Caco-2 (cell line): Measurements from ENCODE around the gene ENOX1. TPM values are rescaled to one million over a fixed set of nuclear protein-coding genes. Genes with fewer than 3 reads are reported as not detected.
A peak's percentile ranks its signal among the peaks of the same experiment; 100 is the strongest.

Experiments used
- BruUV-seq: library from RNA; stranded (reverse); fragments of 400-500 nt; replicated peaks from 2 replicates; lab custom pipeline; 2021; lab: Mats Ljungman, UMichigan
- CTCF ChIA-PET: fragments of 300-600 bp; sonication (Branson Sonifier 250); formaldehyde crosslinking; loops from one replicate; lab custom pipeline; 2022; ENCODE audit warnings: antibody characterized with exemption; lab: Charles Lee
- POLR2A ChIA-PET: fragments of 300-600 bp; sonication (Branson Sonifier 250); formaldehyde crosslinking; loops from one replicate; lab custom pipeline; 2022; ENCODE audit warnings: antibody characterized with exemption; lab: Charles Lee
- DNase-seq, 2 experiments: peaks; one replicate each; pipeline versions ENCODE4 v3.0.0 to v3.0.0-alpha.2; 2020 to 2022
- H3K27me3 ChIP-seq: replicated peaks from 2 replicates; pipeline ENCODE4 v1.6.0; 2011; ENCODE audit warnings: low read length; ENCODE audit not compliant: control insufficient read depth, insufficient read depth
- H3K36me3 ChIP-seq: 2 replicates; pipeline ENCODE4 v1.5.1; 2011; ENCODE audit warnings: low read length; ENCODE audit not compliant: control insufficient read depth, insufficient read depth
- H3K4me1 ChIP-seq: fragments of 250-450 bp; sonication (Bioruptor Pico); 2 replicates; pipeline ENCODE4 v1.5.1; 2020; ENCODE audit warnings: mild to moderate bottlenecking
- H3K4me3 ChIP-seq: 2 replicates; pipeline ENCODE4 v1.5.1; 2011; ENCODE audit warnings: low read depth, mild to moderate bottlenecking, control low read depth, low read length
- H3K9me3 ChIP-seq: fragments of 250-450 bp; sonication (Bioruptor Pico); 2 replicates; pipeline ENCODE4 v1.5.1; 2020; ENCODE audit warnings: mild to moderate bottlenecking, moderate library complexity
- H3K27ac Mint-ChIP-seq: one replicate; pipeline ENCODE4 v1.8.0; 2022; ENCODE audit warnings: mixed read lengths; ENCODE audit not compliant: unreplicated experiment
- H3K27me3 Mint-ChIP-seq: one replicate; pipeline ENCODE4 v1.8.0; 2022; ENCODE audit warnings: mixed read lengths; ENCODE audit not compliant: insufficient read depth, unreplicated experiment
- H3K36me3 Mint-ChIP-seq: one replicate; pipeline ENCODE4 v1.8.0; 2022; ENCODE audit warnings: mild to moderate bottlenecking, mixed read lengths; ENCODE audit not compliant: insufficient read depth, unreplicated experiment
- H3K4me1 Mint-ChIP-seq: one replicate; pipeline ENCODE4 v1.8.0; 2022; ENCODE audit warnings: low read depth, mixed read lengths; ENCODE audit not compliant: unreplicated experiment
- H3K4me3 Mint-ChIP-seq: one replicate; pipeline ENCODE4 v1.8.0; 2022; ENCODE audit warnings: mild to moderate bottlenecking, moderate library complexity, mixed read lengths; ENCODE audit not compliant: unreplicated experiment
- H3K9me3 Mint-ChIP-seq: one replicate; pipeline ENCODE4 v1.8.0; 2022; ENCODE audit warnings: mixed read lengths; ENCODE audit not compliant: unreplicated experiment
- CTCF ChIP-seq, 2 experiments: fragments of 200-600 bp in 1 of 2; IDR thresholded peaks; 1 replicate in 1 of 2; 2 replicates in 1 of 2; pipeline versions ENCODE4 v1.5.1 to v1.8.0; 2011 to 2022; ENCODE audit warnings: antibody characterized with exemption in 1 of 2, control low read depth in 1 of 2, inconsistent platforms in 1 of 2, low read depth in 1 of 2, low read length in 1 of 2, mild to moderate bottlenecking in 1 of 2, moderate library complexity in 1 of 2; ENCODE audit not compliant: insufficient read depth in 1 of 2, severe bottlenecking in 1 of 2, unreplicated experiment in 1 of 2
- intact Hi-C: fragments of 100-400 bp; cut with micrococcal nuclease; formaldehyde crosslinking; loops from one replicate; pipeline ENCODE4 v1.10.0; 2022; ENCODE audit not compliant: unreplicated experiment
- total RNA-seq: library from RNA; stranded (reverse); gene quantifications from 2 replicates; pipeline ENCODE4 v1.2.3, GENCODE V29; 2022

ENOX1 gene
- total RNA-seq, 1 experiment from 2014 or later, result 9.1 TPM

- intact Hi-C loops, result loop anchor here (2.0 kb wide), 1 partner anchor 22 kb away; no protein-coding TSS in a partner anchor
- ChIA-PET CTCF (no interaction called here), POLR2A (no interaction called here)
- Histone ChIP-seq H3K36me3 (no peaks in the 10 kb centered on the region), H3K9me3 (no peaks in the 10 kb centered on the region), H3K4me1 (peaks cover 24% of the 10 kb centered on the region), H3K27me3 (no peaks in the 10 kb centered on the region), H3K4me3 (no peak overlapping the region)
- H3K27me3 Mint-ChIP-seq, result no peaks in the 10 kb centered on the region
- peaks cover 17% of the 10 kb centered on the region for H3K4me1 Mint-ChIP-seq
- H3K27ac Mint-ChIP-seq, result no peak overlapping the region
- H3K4me3 Mint-ChIP-seq, result no peak overlapping the region
- no peaks in the 10 kb centered on the region for H3K36me3 Mint-ChIP-seq
- TF ChIP-seq CTCF (IDR thresholded peaks at IDR 0.05; ENCODE audit: insufficient read depth in 1 of 2, low read depth in 1 of 2, low read length in 1 of 2, severe bottlenecking in 1 of 2, unreplicated experiment in 1 of 2), result no peak
- BruUV-seq, result no TSS peak
- peak; percentile 25 to 41 for DNase-seq
- no peaks in the 10 kb centered on the region for H3K9me3 Mint-ChIP-seq
Observed at GRCh38 chr13:43686557-43686956, 100.2 kb downstream of the ENOX1 start.

- Mint-ChIP-seq H3K36me3 (no peaks in the 10 kb centered on the region), H3K27ac (no peak overlapping the region), H3K27me3 (no peaks in the 10 kb centered on the region), H3K4me3 (no peak overlapping the region), H3K9me3 (no peaks in the 10 kb centered on the region), H3K4me1 (peaks cover 17% of the 10 kb centered on the region)
- CTCF ChIA-PET, result no interaction called here
- DNase-seq, result no peak
- Histone ChIP-seq H3K27me3 (no peaks in the 10 kb centered on the region), H3K4me1 (peaks cover 24% of the 10 kb centered on the region), H3K36me3 (no peaks in the 10 kb centered on the region), H3K9me3 (no peaks in the 10 kb centered on the region), H3K4me3 (no peak overlapping the region)
- no peak for TF ChIP-seq CTCF (IDR thresholded peaks at IDR 0.05; ENCODE audit: insufficient read depth in 1 of 2, low read depth in 1 of 2, low read length in 1 of 2, severe bottlenecking in 1 of 2, unreplicated experiment in 1 of 2)
- BruUV-seq, result no TSS peak
- intact Hi-C loops, result no loop called here
- POLR2A ChIA-PET, result no interaction called here
Observed at GRCh38 chr13:43684963-43685725, 101.6 kb downstream of the ENOX1 start.

- Mint-ChIP-seq H3K4me3 (no peak overlapping the region), H3K36me3 (no peaks in the 10 kb centered on the region), H3K27ac (no peak overlapping the region), H3K27me3 (no peaks in the 10 kb centered on the region), H3K4me1 (peaks cover 14% of the 10 kb centered on the region), H3K9me3 (no peaks in the 10 kb centered on the region)
- intact Hi-C loops, result no loop called here
- Histone ChIP-seq H3K4me3 (no peak overlapping the region), H3K4me1 (peaks cover 20% of the 10 kb centered on the region), H3K27me3 (no peaks in the 10 kb centered on the region), H3K36me3 (no peaks in the 10 kb centered on the region), H3K9me3 (no peaks in the 10 kb centered on the region)
- CTCF ChIA-PET, result no interaction called here
- DNase-seq, result no peak
- POLR2A ChIA-PET, result no interaction called here
- TF ChIP-seq CTCF (IDR thresholded peaks at IDR 0.05; ENCODE audit: insufficient read depth in 1 of 2, low read depth in 1 of 2, low read length in 1 of 2, severe bottlenecking in 1 of 2, unreplicated experiment in 1 of 2), result no peak
- no TSS peak for BruUV-seq
Observed at GRCh38 chr13:43682701-43683100, 104.1 kb downstream of the ENOX1 start.
